Kidney (tissue), 14 donors: ENCODE measurements around the gene PIAS2. TPM values are rescaled to one million over a fixed set of nuclear protein-coding genes. Genes with fewer than 3 reads are reported as not detected.

Experiments used
- DNase-seq, 5 donors: peaks; one replicate each; pipeline ENCODE4 v3.0.0-alpha.2; 2013 to 2020
- FAIRE-seq: peaks from 2 replicates; lab custom pipeline; 2012; peaks lifted over from hg19 to GRCh38; lab: Jason Lieb, UNC
- H3K27ac ChIP-seq, 2 donors: one replicate each; pipeline ENCODE4 v1.7.0; 2013; ENCODE audit warnings: low read depth in 2 of 2, low read length in 2 of 2, inconsistent platforms in 1 of 2
- H3K27me3 ChIP-seq: one replicate; pipeline ENCODE4 v1.7.1; 2013; ENCODE audit warnings: low read length, inconsistent platforms; ENCODE audit not compliant: control insufficient read depth, insufficient read depth
- H3K36me3 ChIP-seq, 3 donors: one replicate each; pipeline versions ENCODE4 v1.7.0 to v1.7.1; 2013; ENCODE audit warnings: low read length in 3 of 3, control low read depth in 1 of 3, inconsistent platforms in 1 of 3; ENCODE audit not compliant: insufficient read depth in 3 of 3, control insufficient read depth in 2 of 3
- H3K4me1 ChIP-seq, 3 donors: one replicate each; pipeline versions ENCODE4 v1.7.0 to v1.7.1; 2013; ENCODE audit warnings: low read length in 3 of 3, inconsistent platforms in 1 of 3, low read depth in 1 of 3; ENCODE audit not compliant: control insufficient read depth in 2 of 3, insufficient read depth in 2 of 3
- H3K4me3 ChIP-seq, 3 donors: one replicate each; pipeline versions ENCODE4 v1.7.0 to v1.8.1; 2013; ENCODE audit warnings: low read length in 3 of 3, control low read depth in 1 of 3, inconsistent platforms in 1 of 3
- H3K9ac ChIP-seq, 3 donors: one replicate each; pipeline versions ENCODE4 v1.7.0 to v1.7.1; 2013; ENCODE audit warnings: low read length in 3 of 3, control low read depth in 1 of 3, inconsistent platforms in 1 of 3
- H3K9me3 ChIP-seq, 3 donors: one replicate each; pipeline versions ENCODE4 v1.7.0 to v1.7.1; 2013; ENCODE audit warnings: low read length in 3 of 3, control low read depth in 1 of 3, inconsistent platforms in 1 of 3; ENCODE audit not compliant: control insufficient read depth in 2 of 3, insufficient read depth in 1 of 3
- intact Hi-C: fragments of 100-400 bp; cut with DNase I; formaldehyde crosslinking; loops from one replicate; pipeline ENCODE4 v1.11.1; 2022
- polyA plus RNA-seq: library from polyadenylated mRNA; stranded (reverse); fragments of 350-450 nt; fragmentation: Illumina TruSeq; extraction: RNeasy Lipid Tissue Mini Kit (QIAGEN cat#74804); gene quantifications from one replicate; pipeline ENCODE4 v1.2.3, GENCODE V29; 2014; ENCODE audit warnings: low read depth, low replicate concordance; ENCODE audit not compliant: insufficient read depth
- total RNA-seq: library from RNA; stranded (reverse); fragmentation: NEBNext Ultra II Directional; extraction: Animal tissue kit (Norgen Biotek cat#: 25700); gene quantifications from one replicate; pipeline ENCODE4 v1.2.1, GENCODE V29; 2021
- TF ChIP-seq, protein P1 (sequence below): IDR thresholded peaks from 3 replicates; pipeline ENCODE4 v1.5.1; 2012; ENCODE audit warnings: mild to moderate bottlenecking, moderate library complexity, borderline replicate concordance; ENCODE audit not compliant: insufficient read depth; ENCODE audit errors: extremely low read depth
- donor health status: control.
- donor health status: control.
- donor health status: control.
- donor health status: control.
- donor health status: control.
- donor health status: DM: yes; HTN: yes; CAD: no.
- donor health status: Normal renal cell carcinoma (clear cell type).

PIAS2 gene
- total and polyA plus RNA-seq, 2 donors from 2014 or later = 9.9 to 41.2 TPM

DNA sequence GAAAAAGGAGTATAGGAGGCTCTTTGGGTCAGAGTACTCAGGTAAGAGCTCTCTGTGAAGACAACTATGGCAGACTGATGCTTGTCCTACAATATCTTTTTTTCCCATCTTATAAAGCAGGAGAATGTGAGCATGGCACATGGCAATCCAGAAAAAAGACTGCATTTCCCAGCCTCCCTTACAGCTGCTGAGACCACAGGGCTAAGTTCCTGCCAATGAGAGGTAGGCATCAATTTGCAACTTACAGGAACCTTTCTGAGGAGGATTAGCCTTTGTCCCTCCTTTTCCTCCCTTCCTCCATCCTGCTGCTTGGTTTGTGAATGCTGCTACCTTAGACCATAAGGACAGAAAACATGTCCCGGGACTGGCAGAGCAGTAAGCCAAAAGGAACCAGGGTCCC, 122.7 kb downstream of the PIAS2 start:
- Histone ChIP-seq H3K4me3 (no peak overlapping the region), H3K9ac (no peak overlapping the region), H3K27me3 (no peaks in the 10 kb centered on the region), H3K4me1 (no peaks in the 10 kb centered on the region), H3K9me3 (no peaks in the 10 kb centered on the region), H3K27ac (no peak overlapping the region), H3K36me3 (no peaks in the 10 kb centered on the region)
- no peak for DNase-seq
- FAIRE-seq = no peak
- intact Hi-C loops = no loop called here
- TF ChIP-seq, protein P1, sequence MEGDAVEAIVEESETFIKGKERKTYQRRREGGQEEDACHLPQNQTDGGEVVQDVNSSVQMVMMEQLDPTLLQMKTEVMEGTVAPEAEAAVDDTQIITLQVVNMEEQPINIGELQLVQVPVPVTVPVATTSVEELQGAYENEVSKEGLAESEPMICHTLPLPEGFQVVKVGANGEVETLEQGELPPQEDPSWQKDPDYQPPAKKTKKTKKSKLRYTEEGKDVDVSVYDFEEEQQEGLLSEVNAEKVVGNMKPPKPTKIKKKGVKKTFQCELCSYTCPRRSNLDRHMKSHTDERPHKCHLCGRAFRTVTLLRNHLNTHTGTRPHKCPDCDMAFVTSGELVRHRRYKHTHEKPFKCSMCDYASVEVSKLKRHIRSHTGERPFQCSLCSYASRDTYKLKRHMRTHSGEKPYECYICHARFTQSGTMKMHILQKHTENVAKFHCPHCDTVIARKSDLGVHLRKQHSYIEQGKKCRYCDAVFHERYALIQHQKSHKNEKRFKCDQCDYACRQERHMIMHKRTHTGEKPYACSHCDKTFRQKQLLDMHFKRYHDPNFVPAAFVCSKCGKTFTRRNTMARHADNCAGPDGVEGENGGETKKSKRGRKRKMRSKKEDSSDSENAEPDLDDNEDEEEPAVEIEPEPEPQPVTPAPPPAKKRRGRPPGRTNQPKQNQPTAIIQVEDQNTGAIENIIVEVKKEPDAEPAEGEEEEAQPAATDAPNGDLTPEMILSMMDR = no peak

- TF ChIP-seq, protein P1 = no peak
- no peak overlapping the region for H3K9ac ChIP-seq
- H3K4me3 ChIP-seq = no peak overlapping the region
These were observed 123.7 kb downstream of the PIAS2 start for GRCh38 chr18:46793565-46793964.

GRCh38 chr18:46789088-46789487, 128.2 kb downstream of the PIAS2 start:
- no peak overlapping the region for H3K27ac ChIP-seq
- no peaks in the 10 kb centered on the region for H3K4me1 ChIP-seq
- intact Hi-C loops = no loop called here
- no peaks in the 10 kb centered on the region for H3K9me3 ChIP-seq
- DNase-seq (no peak), FAIRE-seq (no peak)
- TF ChIP-seq, protein P1 = no peak
- no peak overlapping the region for H3K4me3 ChIP-seq
- no peaks in the 10 kb centered on the region for H3K36me3 ChIP-seq
- H3K9ac ChIP-seq = no peak overlapping the region
- H3K27me3 ChIP-seq = no peaks in the 10 kb centered on the region

More at GRCh38 chr18:46793565-46793964, 123.7 kb downstream of the PIAS2 start:
- no peak for DNase-seq
- no peaks in the 10 kb centered on the region for H3K36me3 ChIP-seq
- intact Hi-C loops = no loop called here
- no peaks in the 10 kb centered on the region for H3K27me3 ChIP-seq
- no peaks in the 10 kb centered on the region for H3K4me1 ChIP-seq
- no peak overlapping the region for H3K27ac ChIP-seq
- no peak for FAIRE-seq
- no peaks in the 10 kb centered on the region for H3K9me3 ChIP-seq

DNA sequence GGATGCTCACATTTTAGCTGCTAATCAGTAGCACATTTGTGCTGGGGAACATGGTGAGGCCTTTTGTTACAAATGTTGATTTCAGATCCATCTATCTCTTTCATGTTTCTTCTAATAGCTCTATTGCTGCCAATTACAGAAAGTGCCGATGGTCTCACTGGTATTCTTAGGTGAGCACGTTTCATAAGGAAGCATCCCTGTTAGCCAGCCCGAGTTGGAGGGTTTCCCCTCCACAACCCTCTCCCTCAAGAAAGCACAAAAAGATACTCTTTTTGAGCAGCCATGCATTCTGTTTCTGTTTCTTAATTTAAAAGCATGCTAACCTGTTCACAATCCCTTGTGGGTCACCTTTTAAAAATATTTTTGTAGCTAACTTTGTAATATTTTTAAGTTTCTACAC, 129.6 kb downstream of the PIAS2 start:
- no peak overlapping the region for H3K9ac ChIP-seq
- no peaks in the 10 kb centered on the region for H3K9me3 ChIP-seq
- FAIRE-seq = no peak
- no peaks in the 10 kb centered on the region for H3K27me3 ChIP-seq
- no peak overlapping the region for H3K4me3 ChIP-seq
- TF ChIP-seq, protein P1 = no peak
- no peaks in the 10 kb centered on the region for H3K36me3 ChIP-seq
- intact Hi-C loops = no loop called here
- H3K27ac ChIP-seq = no peak overlapping the region
- no peak for DNase-seq
- no peaks in the 10 kb centered on the region for H3K4me1 ChIP-seq
